ENCODE data around the gene ATP8B2. TPM values are rescaled to one million over a fixed set of nuclear protein-coding genes. Genes with fewer than 3 reads are reported as not detected.
"Not testable (repeated sequence)": the region's sequence is repeated elsewhere in the genome, so short reads cannot be mapped to it uniquely, and the experiment has no call there.

Gene ATP8B2
- total RNA-seq, 1 donor from 2014 or later, result 71.6 TPM

DNA sequence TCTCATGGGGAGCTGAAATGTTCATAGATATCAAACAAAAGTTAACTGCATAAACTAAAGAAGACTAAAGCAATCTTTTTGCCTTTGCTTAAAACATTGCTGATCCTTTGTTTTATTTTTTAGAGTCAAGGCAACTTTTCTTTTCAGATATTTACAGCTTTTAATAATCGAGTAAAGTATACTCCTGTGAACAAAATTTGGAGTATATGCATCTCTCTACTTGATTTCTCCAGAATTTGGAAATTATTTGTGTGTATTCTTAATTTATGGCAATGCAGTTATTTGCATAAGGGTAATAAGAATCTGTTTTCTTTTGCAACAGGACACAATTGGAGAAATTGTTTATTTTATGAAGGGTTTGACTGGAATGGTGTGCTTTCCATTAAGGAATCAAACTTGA, 8.6 kb upstream of the ATP8B2 start:
- no peak for FAIRE-seq
- no peak overlapping the region for H3K9ac ChIP-seq (ENCODE audit: low read length)
- H3K27ac Mint-ChIP-seq (ENCODE audit: unreplicated experiment), result no peak overlapping the region
- peaks cover 31% of the 10 kb centered on the region for H3K27me3 Mint-ChIP-seq (ENCODE audit: low read depth, unreplicated experiment)
- H3K9me3 ChIP-seq (ENCODE audit: insufficient read depth, low read depth, low read length), result no peaks in the 10 kb centered on the region
- H3K4me1 Mint-ChIP-seq (ENCODE audit: low read depth, unreplicated experiment), result no peaks in the 10 kb centered on the region
- no peak overlapping the region for H3K4me3 ChIP-seq (ENCODE audit: insufficient read depth, low read depth, low read length)
- no peak overlapping the region for H2AFZ ChIP-seq (ENCODE audit: low read depth, low read length)
- peaks cover 2% of the 10 kb centered on the region for H3K36me3 Mint-ChIP-seq (ENCODE audit: low read depth, unreplicated experiment)
- H3K4me1 ChIP-seq (ENCODE audit: insufficient read depth, low read length), result no peaks in the 10 kb centered on the region
- H3K27ac ChIP-seq (ENCODE audit: low read depth, low read length), result no peak overlapping the region
- no peaks in the 10 kb centered on the region for H3K36me3 ChIP-seq (ENCODE audit: insufficient read depth, low read length)
- H3K79me2 ChIP-seq (ENCODE audit: insufficient read depth, low read length), result no peaks in the 10 kb centered on the region
- no peak for TF ChIP-seq CTCF (IDR thresholded peaks at IDR 0.05; ENCODE audit: insufficient read depth, low read depth, low read length)
- peaks cover 2% of the 10 kb centered on the region for H3K27me3 ChIP-seq (ENCODE audit: insufficient read depth, low read length)
- peaks cover 19% of the 10 kb centered on the region for H3K9me3 Mint-ChIP-seq (ENCODE audit: unreplicated experiment)
- no peak overlapping the region for H3K4me2 ChIP-seq (ENCODE audit: low read length)
- no peaks in the 10 kb centered on the region for H4K20me1 ChIP-seq (ENCODE audit: insufficient read depth, low read length)
- no peak overlapping the region for H3K4me3 Mint-ChIP-seq (ENCODE audit: unreplicated experiment)
- DNase-seq (ENCODE audit: low read depth), result no peak

GRCh38 chr1:154318386-154318785, 6.9 kb upstream of the ATP8B2 start:
- Histone ChIP-seq H3K79me2 (ENCODE audit: insufficient read depth, low read length) (no peaks in the 10 kb centered on the region), H3K36me3 (ENCODE audit: insufficient read depth, low read length) (no peaks in the 10 kb centered on the region), H3K9me3 (ENCODE audit: insufficient read depth, low read depth, low read length) (no peaks in the 10 kb centered on the region), H3K27ac (ENCODE audit: low read depth, low read length) (no peak overlapping the region), H4K20me1 (ENCODE audit: insufficient read depth, low read length) (no peaks in the 10 kb centered on the region), H3K9ac (ENCODE audit: low read length) (no peak overlapping the region), H3K4me2 (ENCODE audit: low read length) (no peak overlapping the region), H3K4me1 (ENCODE audit: insufficient read depth, low read length) (no peaks in the 10 kb centered on the region), H3K27me3 (ENCODE audit: insufficient read depth, low read length) (peaks cover 6% of the 10 kb centered on the region), H3K4me3 (ENCODE audit: insufficient read depth, low read depth, low read length) (no peak overlapping the region), H2AFZ (ENCODE audit: low read depth, low read length) (no peak overlapping the region)
- H3K4me3 Mint-ChIP-seq (ENCODE audit: unreplicated experiment), result no peak overlapping the region
- H3K36me3 Mint-ChIP-seq (ENCODE audit: low read depth, unreplicated experiment), result peaks cover 2% of the 10 kb centered on the region
- TF ChIP-seq EZH2 (IDR thresholded peaks at IDR 0.05; ENCODE audit: insufficient read depth, low read length) (no peak), CTCF (IDR thresholded peaks at IDR 0.05; ENCODE audit: insufficient read depth, low read depth, low read length) (no peak)
- no peak overlapping the region for H3K27ac Mint-ChIP-seq (ENCODE audit: unreplicated experiment)
- H3K27me3 Mint-ChIP-seq (ENCODE audit: low read depth, unreplicated experiment), result peaks cover 38% of the 10 kb centered on the region
- H3K4me1 Mint-ChIP-seq (ENCODE audit: low read depth, unreplicated experiment), result peaks cover 2% of the 10 kb centered on the region
- peaks cover 19% of the 10 kb centered on the region for H3K9me3 Mint-ChIP-seq (ENCODE audit: unreplicated experiment)
- no peak for DNase-seq (ENCODE audit: low read depth)
- FAIRE-seq, result no peak

GRCh38 chr1:154320882-154321608, 4.3 kb upstream of the ATP8B2 start, which contains the start of gene AQP10:
TSS of gene AQP10 (plus strand) at chr1:154321093. CDS start at chr1:154321156, 63 bp downstream.
- Mint-ChIP-seq H3K4me1 (ENCODE audit: low read depth, unreplicated experiment) (peaks cover 2% of the 10 kb centered on the region), H3K27ac (ENCODE audit: unreplicated experiment) (no peak within 1 kb of the TSS), H3K4me3 (ENCODE audit: unreplicated experiment) (no peak within 1 kb of the TSS), H3K36me3 (ENCODE audit: low read depth, unreplicated experiment) (peaks cover 4% of the 10 kb centered on the region), H3K27me3 (ENCODE audit: low read depth, unreplicated experiment) (peaks cover 47% of the 10 kb centered on the region), H3K9me3 (ENCODE audit: unreplicated experiment) (peaks cover 14% of the 10 kb centered on the region)
- no peaks in the 10 kb centered on the region for H4K20me1 ChIP-seq (ENCODE audit: insufficient read depth, low read length)
- no peak for DNase-seq (ENCODE audit: low read depth)
- H2AFZ ChIP-seq (ENCODE audit: low read depth, low read length), result no peak within 1 kb of the TSS
- H3K36me3 ChIP-seq (ENCODE audit: insufficient read depth, low read length), result no peaks in the 10 kb centered on the region
- H3K79me2 ChIP-seq (ENCODE audit: insufficient read depth, low read length), result peaks cover 4% of the 10 kb centered on the region
- H3K4me2 ChIP-seq (ENCODE audit: low read length), result no peak within 1 kb of the TSS
- H3K27me3 ChIP-seq (ENCODE audit: insufficient read depth, low read length), result peaks cover 8% of the 10 kb centered on the region
- H3K27ac ChIP-seq (ENCODE audit: low read depth, low read length), result no peak within 1 kb of the TSS
- H3K4me3 ChIP-seq (ENCODE audit: insufficient read depth, low read depth, low read length), result no peak within 1 kb of the TSS
- H3K9ac ChIP-seq (ENCODE audit: low read length), result no peak within 1 kb of the TSS
- no peak for FAIRE-seq
- TF ChIP-seq CTCF (IDR thresholded peaks at IDR 0.05; ENCODE audit: insufficient read depth, low read depth, low read length) (no peak), EZH2 (IDR thresholded peaks at IDR 0.05; ENCODE audit: insufficient read depth, low read length) (no peak)
- H3K9me3 ChIP-seq (ENCODE audit: insufficient read depth, low read depth, low read length), result no peaks in the 10 kb centered on the region
- peaks cover 3% of the 10 kb centered on the region for H3K4me1 ChIP-seq (ENCODE audit: insufficient read depth, low read length)

DNA sequence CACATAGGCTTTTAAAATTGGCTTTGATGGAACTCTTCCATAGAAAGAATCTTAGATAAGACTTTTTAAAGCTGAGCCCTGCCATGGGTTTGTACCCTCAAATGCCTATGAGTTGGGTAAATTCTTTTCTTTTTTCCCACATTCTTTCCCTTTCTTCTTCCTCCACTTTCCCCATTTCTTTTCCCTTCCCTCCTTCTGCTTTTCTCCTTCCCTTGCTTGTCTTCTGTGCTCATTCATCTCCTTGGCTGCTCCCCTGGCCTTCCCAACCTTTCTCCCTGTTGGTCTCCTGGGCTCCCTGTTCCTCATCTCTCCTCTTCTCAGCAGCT, 3.8 kb upstream of the ATP8B2 start:
- H3K4me1 Mint-ChIP-seq (ENCODE audit: low read depth, unreplicated experiment); H4K20me1 ChIP-seq (ENCODE audit: insufficient read depth, low read length); H3K27ac Mint-ChIP-seq (ENCODE audit: unreplicated experiment); H3K4me3 Mint-ChIP-seq (ENCODE audit: unreplicated experiment); H3K9ac ChIP-seq (ENCODE audit: low read length); H3K36me3 Mint-ChIP-seq (ENCODE audit: low read depth, unreplicated experiment); H3K4me1 ChIP-seq (ENCODE audit: insufficient read depth, low read length); H3K4me2 ChIP-seq (ENCODE audit: low read length); H3K79me2 ChIP-seq (ENCODE audit: insufficient read depth, low read length); H3K36me3 ChIP-seq (ENCODE audit: insufficient read depth, low read length); FAIRE-seq; H3K27me3 ChIP-seq (ENCODE audit: insufficient read depth, low read length); DNase-seq (ENCODE audit: low read depth); H3K27ac ChIP-seq (ENCODE audit: low read depth, low read length); H3K9me3 ChIP-seq (ENCODE audit: insufficient read depth, low read depth, low read length); H2AFZ ChIP-seq (ENCODE audit: low read depth, low read length); H3K4me3 ChIP-seq (ENCODE audit: insufficient read depth, low read depth, low read length): not testable (repeated sequence)
- Mint-ChIP-seq H3K9me3 (ENCODE audit: unreplicated experiment) (peaks cover 14% of the 10 kb centered on the region), H3K27me3 (ENCODE audit: low read depth, unreplicated experiment) (peaks cover 47% of the 10 kb centered on the region)

Measured in astrocyte (in vitro differentiated cells and primary cell).